K562 (cell line): ENCODE data around the gene PRSS27. TPM values are rescaled to one million over a fixed set of nuclear protein-coding genes. Genes with fewer than 3 reads are reported as not detected.

Experiments
- MIER1 ChIP-seq: fragments of 450-650 bp; IDR thresholded peaks from 2 replicates; pipeline ENCODE4 v1.6.1; 2016; ENCODE audit warnings: antibody characterized with exemption, mild to moderate bottlenecking, low read depth
- ZZZ3 ChIP-seq: fragments of 450-650 bp; IDR thresholded peaks from 2 replicates; pipeline ENCODE4 v1.6.1; 2016; ENCODE audit warnings: antibody characterized with exemption, mild to moderate bottlenecking, moderate library complexity
- polyA plus RNA-seq, 8 experiments: library from polyadenylated mRNA; depleted of rRNA in 4 of 8; stranded (reverse) in 5 of 8; unstranded in 3 of 8; fragments of >200 nt; fragmentation: Nextera tagmentation in 2 of 8; fragmentation: Illumina TruSeq in 1 of 8; extraction: Ambion mirVana in 2 of 8; extraction: Trizol in 1 of 8; gene quantifications; 2 replicates each; pipeline versions ENCODE4 v1.2.1 to v1.2.3, GENCODE V29; 2011 to 2014; ENCODE audit warnings: inconsistent platforms in 1 of 8, missing spikeins in 1 of 8
- total RNA-seq, 7 experiments: library from RNA; depleted of rRNA in 6 of 7; stranded (reverse); fragments of >200 nt in 6 of 7; fragmentation: Illumina TruSeq in 2 of 7; extraction: Trizol in 2 of 7; gene quantifications; 2 replicates each; pipeline versions ENCODE4 v1.2.1 to v1.2.3, GENCODE V29; 2011 to 2021; ENCODE audit warnings: low replicate concordance in 1 of 7
- TF ChIP-seq, protein P1 (sequence below): fragments of 250-450 bp; sonication (Bioruptor Pico); IDR thresholded peaks from 2 replicates; pipeline ENCODE4 v1.4.0; 2020; ENCODE audit warnings: mild to moderate bottlenecking, moderate library complexity
- TF ChIP-seq, protein P2 (sequence below): fragments of 150-350 bp; IDR thresholded peaks from 2 replicates; pipeline ENCODE4 v1.6.1; 2014; ENCODE audit warnings: low read depth, mild to moderate bottlenecking, low read length, borderline replicate concordance
- TF ChIP-seq, protein P3 (sequence below): fragments of 450-650 bp; formaldehyde crosslinking; IDR thresholded peaks from 2 replicates; pipeline ENCODE4 v1.4.0; 2022; ENCODE audit warnings: missing genetic modification characterization
- TF ChIP-seq, protein P4 (sequence below), 2 experiments: fragments of 450-650 bp; formaldehyde crosslinking in 1 of 2; IDR thresholded peaks; 2 replicates each; pipeline versions ENCODE4 v1.4.0 to v1.6.1; 2014 to 2020; ENCODE audit warnings: mild to moderate bottlenecking in 2 of 2, borderline replicate concordance in 1 of 2, low read depth in 1 of 2

The PRSS27 gene
- total and polyA plus RNA-seq, 9 of the 15 experiments (the other 6 are each of a cell fraction or from before 2014, with no cell fraction given), result 0.09 to 0.20 (median 0.17) TPM; not detected in 5

DNA sequence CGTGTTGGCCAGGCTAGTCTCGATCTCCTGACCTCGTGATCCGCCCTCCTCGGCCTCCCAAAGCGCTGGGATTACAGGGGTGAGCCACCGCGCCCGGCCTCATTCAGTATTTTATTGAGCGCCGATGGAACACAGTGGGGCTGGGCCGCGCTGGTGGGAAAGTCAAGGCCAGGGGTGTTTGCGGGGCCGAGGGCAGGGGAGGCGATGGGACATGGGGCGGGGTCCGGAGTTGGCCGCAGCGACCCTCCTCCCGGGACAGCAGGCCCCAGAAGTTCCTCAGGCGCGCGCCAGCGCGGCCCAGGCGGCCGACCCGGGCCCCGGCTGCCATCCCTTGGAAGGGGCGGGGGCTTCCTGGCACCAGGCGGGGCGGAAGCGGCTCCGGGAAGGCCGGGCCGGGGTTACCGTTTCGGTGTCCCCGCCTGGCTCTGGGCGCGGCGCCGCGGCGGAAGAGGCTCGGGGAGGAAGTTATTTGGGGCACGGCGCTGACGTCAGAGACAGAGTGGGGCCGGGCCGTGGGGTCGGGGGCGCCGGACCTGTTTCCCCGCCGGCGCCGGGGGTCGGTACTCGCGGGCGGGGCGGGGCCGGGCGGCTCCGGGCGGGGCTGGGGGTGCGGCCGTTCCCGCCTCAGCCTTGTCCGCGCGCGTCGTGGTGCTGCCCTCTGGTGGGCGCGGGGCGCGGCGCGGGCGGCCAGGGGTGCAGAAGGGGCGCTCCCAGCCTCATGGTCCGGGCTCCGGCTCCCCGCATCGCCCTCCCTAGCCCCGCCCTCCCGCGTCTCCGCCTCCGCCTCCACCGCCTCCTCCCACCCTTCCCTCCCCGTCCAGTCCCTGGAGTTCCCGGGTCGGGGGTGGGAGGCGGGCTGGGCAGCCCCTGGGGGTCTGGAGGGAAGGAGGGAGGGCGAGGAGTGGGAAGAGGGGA lies 952 bp upstream of the PRSS27 start (continued):
- TF ChIP-seq, protein P1, sequence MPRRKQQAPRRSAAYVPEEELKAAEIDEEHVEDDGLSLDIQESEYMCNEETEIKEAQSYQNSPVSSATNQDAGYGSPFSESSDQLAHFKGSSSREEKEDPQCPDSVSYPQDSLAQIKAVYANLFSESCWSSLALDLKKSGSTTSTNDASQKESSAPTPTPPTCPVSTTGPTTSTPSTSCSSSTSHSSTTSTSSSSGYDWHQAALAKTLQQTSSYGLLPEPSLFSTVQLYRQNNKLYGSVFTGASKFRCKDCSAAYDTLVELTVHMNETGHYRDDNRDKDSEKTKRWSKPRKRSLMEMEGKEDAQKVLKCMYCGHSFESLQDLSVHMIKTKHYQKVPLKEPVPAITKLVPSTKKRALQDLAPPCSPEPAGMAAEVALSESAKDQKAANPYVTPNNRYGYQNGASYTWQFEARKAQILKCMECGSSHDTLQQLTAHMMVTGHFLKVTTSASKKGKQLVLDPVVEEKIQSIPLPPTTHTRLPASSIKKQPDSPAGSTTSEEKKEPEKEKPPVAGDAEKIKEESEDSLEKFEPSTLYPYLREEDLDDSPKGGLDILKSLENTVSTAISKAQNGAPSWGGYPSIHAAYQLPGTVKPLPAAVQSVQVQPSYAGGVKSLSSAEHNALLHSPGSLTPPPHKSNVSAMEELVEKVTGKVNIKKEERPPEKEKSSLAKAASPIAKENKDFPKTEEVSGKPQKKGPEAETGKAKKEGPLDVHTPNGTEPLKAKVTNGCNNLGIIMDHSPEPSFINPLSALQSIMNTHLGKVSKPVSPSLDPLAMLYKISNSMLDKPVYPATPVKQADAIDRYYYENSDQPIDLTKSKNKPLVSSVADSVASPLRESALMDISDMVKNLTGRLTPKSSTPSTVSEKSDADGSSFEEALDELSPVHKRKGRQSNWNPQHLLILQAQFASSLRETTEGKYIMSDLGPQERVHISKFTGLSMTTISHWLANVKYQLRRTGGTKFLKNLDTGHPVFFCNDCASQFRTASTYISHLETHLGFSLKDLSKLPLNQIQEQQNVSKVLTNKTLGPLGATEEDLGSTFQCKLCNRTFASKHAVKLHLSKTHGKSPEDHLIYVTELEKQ (CRISPR knock-in tag), result no peak
- TF ChIP-seq ZZZ3 (no peak), MIER1 (no peak)
- TF ChIP-seq, protein P2, sequence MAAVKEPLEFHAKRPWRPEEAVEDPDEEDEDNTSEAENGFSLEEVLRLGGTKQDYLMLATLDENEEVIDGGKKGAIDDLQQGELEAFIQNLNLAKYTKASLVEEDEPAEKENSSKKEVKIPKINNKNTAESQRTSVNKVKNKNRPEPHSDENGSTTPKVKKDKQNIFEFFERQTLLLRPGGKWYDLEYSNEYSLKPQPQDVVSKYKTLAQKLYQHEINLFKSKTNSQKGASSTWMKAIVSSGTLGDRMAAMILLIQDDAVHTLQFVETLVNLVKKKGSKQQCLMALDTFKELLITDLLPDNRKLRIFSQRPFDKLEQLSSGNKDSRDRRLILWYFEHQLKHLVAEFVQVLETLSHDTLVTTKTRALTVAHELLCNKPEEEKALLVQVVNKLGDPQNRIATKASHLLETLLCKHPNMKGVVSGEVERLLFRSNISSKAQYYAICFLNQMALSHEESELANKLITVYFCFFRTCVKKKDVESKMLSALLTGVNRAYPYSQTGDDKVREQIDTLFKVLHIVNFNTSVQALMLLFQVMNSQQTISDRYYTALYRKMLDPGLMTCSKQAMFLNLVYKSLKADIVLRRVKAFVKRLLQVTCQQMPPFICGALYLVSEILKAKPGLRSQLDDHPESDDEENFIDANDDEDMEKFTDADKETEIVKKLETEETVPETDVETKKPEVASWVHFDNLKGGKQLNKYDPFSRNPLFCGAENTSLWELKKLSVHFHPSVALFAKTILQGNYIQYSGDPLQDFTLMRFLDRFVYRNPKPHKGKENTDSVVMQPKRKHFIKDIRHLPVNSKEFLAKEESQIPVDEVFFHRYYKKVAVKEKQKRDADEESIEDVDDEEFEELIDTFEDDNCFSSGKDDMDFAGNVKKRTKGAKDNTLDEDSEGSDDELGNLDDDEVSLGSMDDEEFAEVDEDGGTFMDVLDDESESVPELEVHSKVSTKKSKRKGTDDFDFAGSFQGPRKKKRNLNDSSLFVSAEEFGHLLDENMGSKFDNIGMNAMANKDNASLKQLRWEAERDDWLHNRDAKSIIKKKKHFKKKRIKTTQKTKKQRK, result no peak
- TF ChIP-seq, protein P3, sequence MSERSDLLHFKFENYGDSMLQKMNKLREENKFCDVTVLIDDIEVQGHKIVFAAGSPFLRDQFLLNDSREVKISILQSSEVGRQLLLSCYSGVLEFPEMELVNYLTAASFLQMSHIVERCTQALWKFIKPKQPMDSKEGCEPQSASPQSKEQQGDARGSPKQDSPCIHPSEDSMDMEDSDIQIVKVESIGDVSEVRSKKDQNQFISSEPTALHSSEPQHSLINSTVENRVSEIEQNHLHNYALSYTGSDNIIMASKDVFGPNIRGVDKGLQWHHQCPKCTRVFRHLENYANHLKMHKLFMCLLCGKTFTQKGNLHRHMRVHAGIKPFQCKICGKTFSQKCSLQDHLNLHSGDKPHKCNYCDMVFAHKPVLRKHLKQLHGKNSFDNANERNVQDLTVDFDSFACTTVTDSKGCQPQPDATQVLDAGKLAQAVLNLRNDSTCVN, result no peak
- TF ChIP-seq, protein P4, sequence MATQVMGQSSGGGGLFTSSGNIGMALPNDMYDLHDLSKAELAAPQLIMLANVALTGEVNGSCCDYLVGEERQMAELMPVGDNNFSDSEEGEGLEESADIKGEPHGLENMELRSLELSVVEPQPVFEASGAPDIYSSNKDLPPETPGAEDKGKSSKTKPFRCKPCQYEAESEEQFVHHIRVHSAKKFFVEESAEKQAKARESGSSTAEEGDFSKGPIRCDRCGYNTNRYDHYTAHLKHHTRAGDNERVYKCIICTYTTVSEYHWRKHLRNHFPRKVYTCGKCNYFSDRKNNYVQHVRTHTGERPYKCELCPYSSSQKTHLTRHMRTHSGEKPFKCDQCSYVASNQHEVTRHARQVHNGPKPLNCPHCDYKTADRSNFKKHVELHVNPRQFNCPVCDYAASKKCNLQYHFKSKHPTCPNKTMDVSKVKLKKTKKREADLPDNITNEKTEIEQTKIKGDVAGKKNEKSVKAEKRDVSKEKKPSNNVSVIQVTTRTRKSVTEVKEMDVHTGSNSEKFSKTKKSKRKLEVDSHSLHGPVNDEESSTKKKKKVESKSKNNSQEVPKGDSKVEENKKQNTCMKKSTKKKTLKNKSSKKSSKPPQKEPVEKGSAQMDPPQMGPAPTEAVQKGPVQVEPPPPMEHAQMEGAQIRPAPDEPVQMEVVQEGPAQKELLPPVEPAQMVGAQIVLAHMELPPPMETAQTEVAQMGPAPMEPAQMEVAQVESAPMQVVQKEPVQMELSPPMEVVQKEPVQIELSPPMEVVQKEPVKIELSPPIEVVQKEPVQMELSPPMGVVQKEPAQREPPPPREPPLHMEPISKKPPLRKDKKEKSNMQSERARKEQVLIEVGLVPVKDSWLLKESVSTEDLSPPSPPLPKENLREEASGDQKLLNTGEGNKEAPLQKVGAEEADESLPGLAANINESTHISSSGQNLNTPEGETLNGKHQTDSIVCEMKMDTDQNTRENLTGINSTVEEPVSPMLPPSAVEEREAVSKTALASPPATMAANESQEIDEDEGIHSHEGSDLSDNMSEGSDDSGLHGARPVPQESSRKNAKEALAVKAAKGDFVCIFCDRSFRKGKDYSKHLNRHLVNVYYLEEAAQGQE (IDR thresholded peaks at IDR 0.05; ENCODE audit: borderline replicate concordance), result no peak
- TF ChIP-seq, protein P4 (CRISPR knock-in tag; IDR thresholded peaks at IDR 0.05; ENCODE audit: low read depth), result no peak
